Fibroblast of the aortic adventitia (primary cell): Measurements from ENCODE around the gene CATSPER4. TPM values are rescaled to one million over a fixed set of nuclear protein-coding genes. Genes with fewer than 3 reads are reported as not detected.
A peak's percentile ranks its signal among the peaks of the same experiment; 100 is the strongest.

Experiments used
- DNase-seq: peaks from one replicate; pipeline ENCODE4 v3.0.0-alpha.2; 2010; ENCODE audit warnings: low read depth
- H3K4me3 ChIP-seq: 2 replicates; pipeline ENCODE4 v1.5.1; 2011; ENCODE audit warnings: low read depth, mild to moderate bottlenecking, control low read depth, low read length, moderate library complexity
- total RNA-seq: library from RNA; depleted of rRNA; stranded (reverse); fragments of >200 nt; gene quantifications from 2 replicates; pipeline ENCODE4 v1.2.3, GENCODE V29; 2012; ENCODE audit warnings: low replicate concordance
- TF ChIP-seq, protein P1 (sequence below): IDR thresholded peaks from 2 replicates; pipeline ENCODE4 v1.5.1; 2011; ENCODE audit warnings: mild to moderate bottlenecking, low read length, control low read depth, inconsistent platforms; ENCODE audit not compliant: insufficient read depth

CATSPER4 gene
- total RNA-seq, 1 donor: not detected

DNA sequence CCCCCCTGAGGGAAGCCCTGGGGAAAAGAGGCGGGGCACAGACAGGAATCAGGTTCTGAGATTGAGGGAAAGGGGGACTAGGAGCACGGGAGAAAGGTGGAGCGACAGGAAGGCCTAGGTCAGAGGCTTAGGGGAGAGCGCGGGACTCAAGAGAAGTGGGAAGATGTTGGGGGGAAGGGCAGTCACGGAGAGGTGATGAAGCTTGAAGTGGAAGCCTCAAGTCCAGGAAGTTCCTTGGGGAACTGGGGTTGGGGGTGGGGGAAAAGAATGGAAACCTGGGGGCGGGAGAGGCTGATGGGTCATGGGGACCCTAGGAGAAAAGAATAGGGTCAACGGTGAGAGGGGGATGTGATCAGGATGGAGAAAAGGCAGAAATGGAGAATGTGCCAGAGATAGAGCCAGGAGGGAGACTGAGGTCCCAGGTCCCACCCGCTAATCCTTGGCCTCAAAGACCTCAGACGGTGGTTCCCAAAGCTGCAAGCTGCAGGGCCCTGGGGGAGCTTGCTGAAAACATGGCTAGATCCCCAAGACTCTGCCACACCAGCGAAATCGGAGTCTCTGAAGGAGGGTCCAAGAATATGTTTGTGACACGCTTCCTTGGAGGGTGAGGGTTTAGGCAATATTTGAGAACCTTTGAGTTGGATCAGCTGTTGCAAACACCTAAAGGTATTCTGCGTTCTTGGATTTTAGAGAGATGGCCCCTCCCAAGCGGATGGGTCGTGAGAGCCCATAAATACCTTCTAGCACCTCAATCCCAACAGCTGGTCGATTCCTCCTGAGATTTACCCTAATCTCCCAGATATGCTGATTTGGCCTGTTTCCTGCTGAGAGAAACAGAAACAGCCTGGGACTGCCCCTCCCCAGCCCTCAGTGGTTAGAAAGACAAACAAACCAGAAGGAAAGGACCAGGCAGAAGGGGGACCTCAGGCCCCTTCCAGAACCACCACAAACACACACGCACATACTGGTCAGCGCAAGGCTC lies 25.2 kb upstream of the CATSPER4 start:
- TF ChIP-seq, protein P1, sequence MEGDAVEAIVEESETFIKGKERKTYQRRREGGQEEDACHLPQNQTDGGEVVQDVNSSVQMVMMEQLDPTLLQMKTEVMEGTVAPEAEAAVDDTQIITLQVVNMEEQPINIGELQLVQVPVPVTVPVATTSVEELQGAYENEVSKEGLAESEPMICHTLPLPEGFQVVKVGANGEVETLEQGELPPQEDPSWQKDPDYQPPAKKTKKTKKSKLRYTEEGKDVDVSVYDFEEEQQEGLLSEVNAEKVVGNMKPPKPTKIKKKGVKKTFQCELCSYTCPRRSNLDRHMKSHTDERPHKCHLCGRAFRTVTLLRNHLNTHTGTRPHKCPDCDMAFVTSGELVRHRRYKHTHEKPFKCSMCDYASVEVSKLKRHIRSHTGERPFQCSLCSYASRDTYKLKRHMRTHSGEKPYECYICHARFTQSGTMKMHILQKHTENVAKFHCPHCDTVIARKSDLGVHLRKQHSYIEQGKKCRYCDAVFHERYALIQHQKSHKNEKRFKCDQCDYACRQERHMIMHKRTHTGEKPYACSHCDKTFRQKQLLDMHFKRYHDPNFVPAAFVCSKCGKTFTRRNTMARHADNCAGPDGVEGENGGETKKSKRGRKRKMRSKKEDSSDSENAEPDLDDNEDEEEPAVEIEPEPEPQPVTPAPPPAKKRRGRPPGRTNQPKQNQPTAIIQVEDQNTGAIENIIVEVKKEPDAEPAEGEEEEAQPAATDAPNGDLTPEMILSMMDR: no peak
- DNase-seq: no peak
- no peak overlapping the region for H3K4me3 ChIP-seq

DNA sequence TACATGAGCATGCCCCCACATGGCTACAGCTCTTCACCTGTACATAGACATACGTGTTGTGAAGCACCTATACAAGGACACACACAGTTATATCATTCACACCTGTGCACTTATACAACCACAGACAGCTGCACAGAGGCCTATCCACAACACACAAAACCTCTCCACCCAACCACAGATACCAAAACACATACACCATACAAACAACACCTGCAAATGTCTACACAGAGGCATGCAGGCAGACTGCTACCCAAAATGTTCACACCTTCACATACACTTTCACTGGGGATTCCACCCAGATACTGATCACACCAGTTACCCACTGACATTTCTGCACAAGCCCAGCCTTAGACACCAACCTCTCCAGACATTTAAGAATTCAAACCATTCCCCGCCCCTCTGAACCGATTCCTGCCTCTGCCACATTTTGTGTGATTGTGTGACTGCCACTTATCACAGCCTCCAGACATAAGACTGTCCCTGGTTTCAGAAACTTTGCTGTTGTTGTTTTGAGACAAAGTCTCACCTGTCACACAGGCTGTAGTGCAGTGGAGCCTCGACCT lies 23.6 kb upstream of the CATSPER4 start:
- no peak overlapping the region for H3K4me3 ChIP-seq
- DNase-seq: no peak
- TF ChIP-seq, protein P1: no peak

DNA sequence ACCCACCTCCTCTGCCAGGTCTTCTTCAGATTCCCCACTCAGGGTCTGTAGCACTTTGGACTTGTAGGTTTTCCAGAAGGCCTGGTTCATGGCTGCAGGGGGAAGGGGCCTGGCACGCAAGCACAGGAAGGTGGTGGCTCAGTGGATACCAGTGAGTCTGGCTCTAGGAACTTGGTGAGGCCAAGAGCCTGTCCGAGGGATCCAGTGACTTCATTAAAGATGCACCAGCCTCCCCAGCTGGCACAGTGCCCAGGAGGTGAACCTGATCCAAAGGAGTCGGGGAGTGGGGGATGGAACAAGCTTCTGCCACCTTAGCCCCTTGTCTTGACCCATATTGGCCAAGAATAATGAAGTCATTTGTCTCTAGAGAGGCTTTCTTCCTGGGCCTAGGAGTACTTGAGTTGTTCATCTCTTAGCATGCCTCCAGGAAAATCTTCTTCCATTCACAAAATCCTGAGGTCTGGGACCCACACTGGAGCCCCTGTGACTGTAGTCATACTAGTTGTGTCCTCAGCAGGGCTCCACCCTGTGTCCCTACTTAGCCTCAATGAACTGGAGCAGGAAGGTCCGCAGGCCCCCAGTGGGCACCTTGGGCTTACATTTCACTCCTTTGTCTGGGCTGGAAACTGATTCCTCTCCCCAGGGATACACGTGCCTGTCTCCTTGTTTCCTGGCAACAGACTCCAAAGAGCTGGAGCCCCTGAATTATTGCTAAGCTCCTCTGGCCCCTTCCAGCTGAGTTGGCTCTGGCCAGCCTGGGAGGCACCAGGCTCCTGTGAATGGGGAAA lies 21.8 kb upstream of the CATSPER4 start, which contains the start of gene C1orf232:
Gene C1orf232 (minus strand): TSS at position 554 of the 788 bp plus-strand sequence. CDS start 464 bp downstream, at position 90.
- H3K4me3 ChIP-seq: peak within 1 kb of the TSS; percentile 89
- TF ChIP-seq, protein P1: no peak

DNA sequence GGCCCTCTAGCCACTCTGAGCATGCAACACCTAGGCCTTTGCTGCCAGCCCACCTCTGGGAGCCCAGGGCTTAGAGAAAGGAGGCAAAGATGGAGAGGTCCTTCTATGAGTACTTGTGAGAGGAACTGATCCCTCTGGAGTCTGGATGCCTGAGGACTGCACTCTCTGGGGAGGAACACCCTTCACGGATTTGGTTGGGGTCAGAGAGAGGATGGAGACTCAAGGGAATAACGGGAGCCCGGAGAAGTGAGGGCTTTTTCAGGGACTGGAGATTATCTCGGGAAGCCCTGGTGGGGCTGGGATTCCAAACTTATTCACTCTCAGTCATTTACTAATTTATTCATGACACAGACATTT lies 21.2 kb upstream of the CATSPER4 start:
- H3K4me3 ChIP-seq: peak overlapping the region; percentile 89
- TF ChIP-seq, protein P1: no peak
- no peak for DNase-seq

More for the DNA sequence above, 21.8 kb upstream of the CATSPER4 start, which contains the start of gene C1orf232:
- no peak for DNase-seq

DNA sequence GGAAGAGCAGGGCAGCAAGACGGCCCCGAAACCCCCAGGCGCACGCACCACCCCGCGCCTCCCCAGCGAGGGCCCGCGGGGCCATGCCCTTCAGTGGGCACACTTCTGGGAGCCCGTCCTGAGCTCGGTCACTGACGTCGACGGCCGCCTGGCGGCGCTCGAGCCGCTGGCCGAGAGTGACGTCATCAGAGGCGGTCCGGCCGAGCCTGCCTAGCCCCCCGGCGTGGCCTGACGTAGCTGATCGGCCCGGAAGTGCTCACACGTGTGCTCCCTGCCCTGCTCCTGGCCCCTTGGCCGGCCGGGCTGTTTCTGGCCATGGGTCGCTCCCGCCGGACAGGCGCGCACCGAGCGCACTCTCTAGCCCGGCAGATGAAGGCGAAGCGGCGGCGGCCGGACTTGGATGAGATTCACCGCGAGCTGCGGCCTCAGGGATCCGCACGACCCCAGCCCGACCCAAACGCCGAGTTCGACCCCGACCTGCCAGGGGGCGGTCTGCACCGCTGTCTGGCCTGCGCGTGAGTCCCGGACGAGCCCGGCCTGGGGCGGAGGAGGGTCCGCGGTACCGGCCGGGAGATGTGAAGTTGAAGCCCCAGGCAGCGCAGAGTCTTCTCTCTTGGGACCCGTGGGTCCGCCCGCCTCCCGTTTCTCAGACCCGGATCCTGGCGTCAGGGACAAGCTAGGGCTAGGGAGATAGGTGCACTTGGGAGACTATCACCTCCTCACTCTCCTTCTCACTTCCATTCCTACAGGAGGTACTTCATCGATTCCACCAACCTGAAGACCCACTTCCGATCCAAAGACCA lies 20.5 kb upstream of the CATSPER4 start, which contains the start of gene ZNF593:
Gene ZNF593 (plus strand): TSS at position 240 of the 803 bp plus-strand sequence. CDS start 76 bp downstream, at position 316.
- H3K4me3 ChIP-seq: peak within 1 kb of the TSS; percentile 89
- peak; percentile 87 for DNase-seq
- TF ChIP-seq, protein P1: peak; percentile 82

DNA sequence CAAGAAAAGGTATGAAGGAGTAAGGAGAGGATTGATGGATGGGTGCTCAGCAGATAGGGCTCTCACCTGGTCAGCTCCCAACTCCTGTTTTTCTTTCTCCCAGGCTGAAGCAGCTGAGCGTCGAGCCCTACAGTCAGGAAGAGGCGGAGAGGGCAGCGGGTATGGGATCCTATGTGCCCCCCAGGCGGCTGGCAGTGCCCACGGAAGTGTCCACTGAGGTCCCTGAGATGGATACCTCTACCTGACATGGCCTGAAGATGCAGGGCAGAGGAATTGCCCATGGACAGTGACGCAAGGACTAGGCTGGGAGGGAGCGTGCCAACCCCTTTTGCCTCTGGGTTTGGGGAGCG lies 20.0 kb upstream of the CATSPER4 start:
- peak overlapping the region; percentile 89 for H3K4me3 ChIP-seq
- DNase-seq: no peak
- TF ChIP-seq, protein P1: no peak
